Airway epithelial cell (primary cell): Measurements from ENCODE around the gene NDUFV2. TPM values are rescaled to one million over a fixed set of nuclear protein-coding genes. Genes with fewer than 3 reads are reported as not detected.

Source experiments
- total RNA-seq: library from RNA; depleted of rRNA; stranded (reverse); fragments of >200 nt; gene quantifications from 2 replicates; pipeline ENCODE4 v1.2.3, GENCODE V29; 2015

NDUFV2 gene
- 127 and 139 TPM in 2 replicates for total RNA-seq

GRCh38 chr18:9102508-9103375 is at the start of gene NDUFV2:
Gene NDUFV2 (plus strand): TSS chr18:9102699. CDS start chr18:9102744, 45 bp downstream.

GRCh38 chr18:9136315-9137155 is 34.0 kb downstream of the NDUFV2 start, which contains the start of gene ANKRD12:
Gene ANKRD12 (plus strand): TSS chr18:9136781. CDS start chr18:9182433, 45,652 bp downstream.

Other genes starting within 250 kb of the NDUFV2 start
- gene ANKRD12, start 34.1 kb downstream of the NDUFV2 start, total RNA-seq: 6.6 and 12.5 TPM in 2 replicates
- 30.6 and 39.3 TPM in 2 replicates for gene TWSG1, start 232.1 kb downstream of the NDUFV2 start, total RNA-seq